Panc1 (cell line): ENCODE measurements around the gene LIX1. TPM values are rescaled to one million over a fixed set of nuclear protein-coding genes. Genes with fewer than 3 reads are reported as not detected.
"Not testable (repeated sequence)": the region's sequence is repeated elsewhere in the genome, so short reads cannot be mapped to it uniquely, and the experiment has no call there.

Source experiments
- ATAC-seq: fragments of 200-7000 bp; cut with Tn5 transposase; 2 replicates; pipeline ENCODE4 v1.9.1; 2020; ENCODE audit warnings: mild to moderate bottlenecking, moderate library complexity
- BruUV-seq: library from RNA; stranded (reverse); fragments of 400-500 nt; replicated peaks from 2 replicates; lab custom pipeline; 2021; lab: Mats Ljungman, UMichigan
- CTCF ChIA-PET: fragments of 300-600 bp; sonication (Branson Sonifier 250); formaldehyde crosslinking; loops from one replicate; lab custom pipeline; 2022; ENCODE audit warnings: antibody characterized with exemption; lab: Charles Lee
- POLR2A ChIA-PET: fragments of 300-600 bp; sonication (Branson Sonifier 250); formaldehyde crosslinking; loops from one replicate; lab custom pipeline; 2022; ENCODE audit warnings: antibody characterized with exemption; lab: Charles Lee
- DNase-seq: peaks from one replicate; pipeline ENCODE4 v3.0.0-alpha.2; 2010; ENCODE audit warnings: low read depth, low spot score
- H3K27ac ChIP-seq: 2 replicates; pipeline ENCODE4 v1.5.1; 2011; ENCODE audit warnings: mild to moderate bottlenecking, low read length, inconsistent platforms
- H3K27me3 ChIP-seq: fragments of 200-500 bp; sonication (Bioruptor generic); 2 replicates; pipeline ENCODE4 v1.6.0; 2014; ENCODE audit warnings: low read length, inconsistent platforms; ENCODE audit not compliant: control insufficient read depth, insufficient read depth
- H3K36me3 ChIP-seq: fragments of 200-500 bp; sonication (Bioruptor generic); 2 replicates; pipeline ENCODE4 v1.5.1; 2014; ENCODE audit warnings: inconsistent platforms, mild to moderate bottlenecking, low read length, moderate library complexity; ENCODE audit not compliant: control insufficient read depth, insufficient read depth
- H3K4me1 ChIP-seq: 2 replicates; pipeline ENCODE4 v1.5.1; 2011; ENCODE audit warnings: inconsistent platforms, mild to moderate bottlenecking, low read length, moderate library complexity; ENCODE audit not compliant: control insufficient read depth, insufficient read depth
- H3K4me3 ChIP-seq, 2 experiments: 2 replicates each; pipeline ENCODE4 v1.5.1; 2011 to 2012; ENCODE audit warnings: low read depth in 2 of 2, low read length in 2 of 2, mild to moderate bottlenecking in 2 of 2, inconsistent platforms in 1 of 2, moderate library complexity in 1 of 2
- H3K9me3 ChIP-seq: fragments of 200-500 bp; sonication (Bioruptor generic); 2 replicates; pipeline ENCODE4 v1.5.1; 2014; ENCODE audit warnings: low read depth, mild to moderate bottlenecking, inconsistent platforms, low read length, moderate library complexity; ENCODE audit not compliant: control insufficient read depth, insufficient read depth
- CTCF ChIP-seq: fragments of 450-650 bp; IDR thresholded peaks from 2 replicates; pipeline ENCODE4 v1.5.1; 2017; ENCODE audit warnings: mild to moderate bottlenecking
- POLR2AphosphoS5 ChIP-seq: IDR thresholded peaks from 2 replicates; pipeline ENCODE4 v1.6.1; 2012; ENCODE audit warnings: mild to moderate bottlenecking, low read depth, low read length, moderate library complexity
- REST ChIP-seq, 2 experiments: IDR thresholded peaks; 2 replicates each; pipeline ENCODE4 v1.6.1; 2011 to 2012; ENCODE audit warnings: low read depth in 2 of 2, control low read depth in 1 of 2, low read length in 1 of 2, mild to moderate bottlenecking in 1 of 2, moderate library complexity in 1 of 2; ENCODE audit not compliant: insufficient read depth in 1 of 2
- SIN3A ChIP-seq: IDR thresholded peaks from 2 replicates; pipeline ENCODE4 v1.6.1; 2012; ENCODE audit warnings: low read depth, mild to moderate bottlenecking, low read length, moderate library complexity, borderline replicate concordance; ENCODE audit not compliant: insufficient read depth
- TCF7L2 ChIP-seq: IDR thresholded peaks from 2 replicates; pipeline ENCODE4 v1.6.1; 2011; ENCODE audit warnings: mild to moderate bottlenecking, low read depth, low read length, inconsistent platforms
- in situ Hi-C: cut with HindIII; loops from 2 replicates; pipeline ENCODE4 v1.10.0; 2016; ENCODE audit warnings: low sequenced_read_pairs, low pct_unique_long_range_greater_than_20kb
- intact Hi-C: fragments of 100-400 bp; cut with micrococcal nuclease; formaldehyde crosslinking; loops from one replicate; pipeline ENCODE4 v1.10.0; 2022; ENCODE audit not compliant: unreplicated experiment
- total RNA-seq: library from RNA; stranded (reverse); gene quantifications from one replicate; pipeline ENCODE4 v1.2.1, GENCODE V29; 2021; ENCODE audit not compliant: unreplicated experiment

LIX1 gene
- total RNA-seq, 1 experiment from 2014 or later, result not detected

DNA sequence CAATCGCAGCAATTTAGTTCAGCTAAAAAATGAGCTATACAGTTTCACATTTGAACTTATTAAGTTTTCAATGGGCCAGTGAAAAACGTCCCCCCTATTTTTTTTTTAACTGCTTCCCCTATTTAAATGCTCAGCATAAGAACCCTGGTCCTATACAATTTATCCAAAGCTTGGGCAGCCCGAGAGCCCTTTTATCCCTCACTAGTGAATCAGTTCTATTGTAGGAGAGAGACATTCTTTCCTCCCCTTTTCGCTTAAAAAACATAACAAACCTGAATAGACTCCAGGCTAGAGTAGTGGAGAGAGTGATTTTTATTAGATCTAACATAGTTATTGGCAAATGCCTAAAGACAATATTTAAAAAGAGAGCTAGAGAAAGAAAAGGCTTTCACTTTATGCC is 1.4 kb downstream of the LIX1 start:
- ChIA-PET CTCF (interaction anchor here (0.6 kb wide), 1 partner anchor 272 kb away, joined by 3 read pairs; no protein-coding TSS in a partner anchor), POLR2A (no interaction called here)
- Histone ChIP-seq H3K27me3 (peaks cover 10% of the 10 kb centered on the region), H3K9me3 (no peaks in the 10 kb centered on the region), H3K4me3 (no peak overlapping the region), H3K4me1 (no peaks in the 10 kb centered on the region), H3K36me3 (no peaks in the 10 kb centered on the region), H3K27ac (no peak overlapping the region)
- DNase-seq, result no peak
- intact Hi-C loops (loop anchor here (10.0 kb wide), 2 partner anchors 96 to 146 kb away; no protein-coding TSS in a partner anchor), in situ Hi-C loops (no loop called here)
- no peak for ATAC-seq
- TF ChIP-seq CTCF (no peak), POLR2AphosphoS5 (no peak), TCF7L2 (no peak), SIN3A (no peak), REST (IDR thresholded peaks at IDR 0.05; ENCODE audit: insufficient read depth in 1 of 2, low read depth in 2 of 2, low read length in 1 of 2) (no peak)
- no TSS peak for BruUV-seq

DNA sequence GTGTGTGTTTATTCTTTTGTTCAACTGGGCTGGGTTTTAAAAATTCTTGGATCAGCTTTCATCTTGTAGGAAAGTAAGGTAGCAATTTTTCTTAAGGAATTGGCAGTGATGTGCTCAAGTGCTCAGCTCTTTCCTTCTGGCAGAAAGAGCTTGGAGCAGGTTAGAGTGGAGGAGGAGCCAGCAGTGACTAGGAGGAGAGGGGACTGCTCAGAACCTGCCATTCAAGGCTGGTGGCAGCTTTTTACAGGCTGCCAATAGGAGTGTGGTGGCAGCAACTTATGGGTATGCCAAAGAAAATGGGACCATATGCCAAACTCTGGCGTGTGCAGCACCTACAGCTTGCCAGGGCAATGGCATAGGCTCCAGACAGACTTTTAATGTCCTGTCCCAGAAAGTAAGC is 2.2 kb downstream of the LIX1 start:
- H3K9me3 ChIP-seq, H3K36me3 ChIP-seq, H3K4me3 ChIP-seq, DNase-seq, H3K4me1 ChIP-seq, ATAC-seq, H3K27ac ChIP-seq, BruUV-seq, POLR2A ChIA-PET, in situ Hi-C loops: not testable (repeated sequence)
- CTCF ChIA-PET, result interaction anchor here (0.6 kb wide), 1 partner anchor 271 kb away, joined by 3 read pairs; no protein-coding TSS in a partner anchor
- intact Hi-C loops, result loop anchor here (10.0 kb wide), 2 partner anchors 95 to 145 kb away; no protein-coding TSS in a partner anchor
- peaks cover 10% of the 10 kb centered on the region for H3K27me3 ChIP-seq

DNA sequence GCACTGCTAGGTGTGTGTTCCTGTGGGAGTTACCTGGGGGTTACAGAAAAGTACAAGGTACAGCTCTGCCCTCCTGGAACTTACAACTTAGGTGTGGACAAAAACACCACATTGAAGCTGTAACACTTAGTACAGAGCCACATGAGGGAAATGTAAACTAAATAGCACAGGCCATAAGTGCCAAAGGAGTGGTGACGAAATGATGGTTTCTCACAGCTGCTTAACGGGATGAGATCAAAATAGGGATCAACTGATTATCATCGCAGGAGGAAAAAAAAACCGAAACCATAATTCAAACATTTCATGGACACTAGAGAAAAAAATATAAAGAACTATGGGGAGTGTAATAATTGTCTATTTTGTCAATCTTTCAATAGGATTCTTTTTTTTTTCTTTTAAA is 5.9 kb downstream of the LIX1 start:
- Histone ChIP-seq H3K4me3 (no peak overlapping the region), H3K27me3 (peaks cover 8% of the 10 kb centered on the region), H3K27ac (no peak overlapping the region), H3K36me3 (no peaks in the 10 kb centered on the region), H3K4me1 (no peaks in the 10 kb centered on the region), H3K9me3 (no peaks in the 10 kb centered on the region)
- DNase-seq (no peak), ATAC-seq (no peak)
- ChIA-PET POLR2A (no interaction called here), CTCF (no interaction called here)
- intact Hi-C loops, result no loop called here
- TF ChIP-seq POLR2AphosphoS5 (no peak), CTCF (no peak), TCF7L2 (no peak), REST (IDR thresholded peaks at IDR 0.05; ENCODE audit: insufficient read depth in 1 of 2, low read depth in 2 of 2, low read length in 1 of 2) (no peak), SIN3A (no peak)
- in situ Hi-C loops, result no loop called here
- BruUV-seq, result no TSS peak
